HL-60/S4 treated with phorbol 12-myristate 13-acetate at 8.2 ng/mL for 4 days and 3 days (cell line): ENCODE data around the gene PPM1E.
"Not testable (repeated sequence)": the region's sequence is repeated elsewhere in the genome, so short reads cannot be mapped to it uniquely, and the experiment has no call there.

Experiments used
- in situ Hi-C: fragments of 300-500 bp; cut with MboI; formaldehyde crosslinking; loops from 2 replicates; pipeline ENCODE4 v1.15.0; 2022; ENCODE audit warnings: low sequenced_read_pairs

PPM1E gene

GRCh38 chr17:58837699-58838098 lies 82.0 kb downstream of the PPM1E start:
- in situ Hi-C loops = no loop called here

- in situ Hi-C loops = no loop called here
Measured at GRCh38 chr17:58840820-58841612, 85.4 kb downstream of the PPM1E start.

- in situ Hi-C loops = not testable (repeated sequence)
Measured at GRCh38 chr17:58846413-58846812, 90.8 kb downstream of the PPM1E start.

- in situ Hi-C loops = not testable (repeated sequence)
Measured at GRCh38 chr17:58850106-58850505, 94.5 kb downstream of the PPM1E start.

GRCh38 chr17:58865301-58865700 lies 109.6 kb downstream of the PPM1E start:
- in situ Hi-C loops = no loop called here

- in situ Hi-C loops = no loop called here
Measured at GRCh38 chr17:58870747-58871146, 115.1 kb downstream of the PPM1E start.

- in situ Hi-C loops = no loop called here
Measured at GRCh38 chr17:58873926-58874325, 118.3 kb downstream of the PPM1E start.

- in situ Hi-C loops = no loop called here
Measured at GRCh38 chr17:58875261-58875660, 119.6 kb downstream of the PPM1E start.

- in situ Hi-C loops = no loop called here
Measured at GRCh38 chr17:58884161-58884560, 128.5 kb downstream of the PPM1E start.

- in situ Hi-C loops = no loop called here
Measured at GRCh38 chr17:58886514-58886913, 130.9 kb downstream of the PPM1E start.

- in situ Hi-C loops = no loop called here
Measured at GRCh38 chr17:58889928-58890327, 134.3 kb downstream of the PPM1E start.

GRCh38 chr17:58899191-58899590 lies 143.5 kb downstream of the PPM1E start:
- in situ Hi-C loops = no loop called here

- in situ Hi-C loops = no loop called here
Measured at GRCh38 chr17:58902322-58902721, 146.7 kb downstream of the PPM1E start.

GRCh38 chr17:58911741-58912343 lies 156.2 kb downstream of the PPM1E start:
- in situ Hi-C loops = no loop called here

- in situ Hi-C loops = no loop called here
Measured at GRCh38 chr17:58913552-58913951, 157.9 kb downstream of the PPM1E start.

GRCh38 chr17:58913971-58914769 lies 158.5 kb downstream of the PPM1E start:
- in situ Hi-C loops = no loop called here

GRCh38 chr17:58917228-58917627 lies 161.6 kb downstream of the PPM1E start:
- in situ Hi-C loops = no loop called here

- in situ Hi-C loops = no loop called here
Measured at GRCh38 chr17:58918072-58918471, 162.4 kb downstream of the PPM1E start.

GRCh38 chr17:58918884-58919283 lies 163.2 kb downstream of the PPM1E start:
- in situ Hi-C loops = no loop called here

- in situ Hi-C loops = no loop called here
Measured at GRCh38 chr17:58920773-58921172, 165.1 kb downstream of the PPM1E start.

- in situ Hi-C loops = no loop called here
Measured at GRCh38 chr17:58932956-58933355, 177.3 kb downstream of the PPM1E start.

- in situ Hi-C loops = no loop called here
Measured at GRCh38 chr17:58936295-58936694, 180.6 kb downstream of the PPM1E start.
